GM21390 (cell line): ENCODE results near the gene WNT9A.
A peak's percentile ranks its signal among the peaks of the same experiment; 100 is the strongest.
"Not testable (repeated sequence)": the region's sequence is repeated elsewhere in the genome, so short reads cannot be mapped to it uniquely, and the experiment has no call there.

Experiments used
- ATAC-seq: cut with Tn5 transposase; IDR thresholded peaks from one replicate; pipeline ENCODE4 v1.9.1; 2021; ENCODE audit not compliant: unreplicated experiment

WNT9A gene, protein sequence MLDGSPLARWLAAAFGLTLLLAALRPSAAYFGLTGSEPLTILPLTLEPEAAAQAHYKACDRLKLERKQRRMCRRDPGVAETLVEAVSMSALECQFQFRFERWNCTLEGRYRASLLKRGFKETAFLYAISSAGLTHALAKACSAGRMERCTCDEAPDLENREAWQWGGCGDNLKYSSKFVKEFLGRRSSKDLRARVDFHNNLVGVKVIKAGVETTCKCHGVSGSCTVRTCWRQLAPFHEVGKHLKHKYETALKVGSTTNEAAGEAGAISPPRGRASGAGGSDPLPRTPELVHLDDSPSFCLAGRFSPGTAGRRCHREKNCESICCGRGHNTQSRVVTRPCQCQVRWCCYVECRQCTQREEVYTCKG

DNA sequence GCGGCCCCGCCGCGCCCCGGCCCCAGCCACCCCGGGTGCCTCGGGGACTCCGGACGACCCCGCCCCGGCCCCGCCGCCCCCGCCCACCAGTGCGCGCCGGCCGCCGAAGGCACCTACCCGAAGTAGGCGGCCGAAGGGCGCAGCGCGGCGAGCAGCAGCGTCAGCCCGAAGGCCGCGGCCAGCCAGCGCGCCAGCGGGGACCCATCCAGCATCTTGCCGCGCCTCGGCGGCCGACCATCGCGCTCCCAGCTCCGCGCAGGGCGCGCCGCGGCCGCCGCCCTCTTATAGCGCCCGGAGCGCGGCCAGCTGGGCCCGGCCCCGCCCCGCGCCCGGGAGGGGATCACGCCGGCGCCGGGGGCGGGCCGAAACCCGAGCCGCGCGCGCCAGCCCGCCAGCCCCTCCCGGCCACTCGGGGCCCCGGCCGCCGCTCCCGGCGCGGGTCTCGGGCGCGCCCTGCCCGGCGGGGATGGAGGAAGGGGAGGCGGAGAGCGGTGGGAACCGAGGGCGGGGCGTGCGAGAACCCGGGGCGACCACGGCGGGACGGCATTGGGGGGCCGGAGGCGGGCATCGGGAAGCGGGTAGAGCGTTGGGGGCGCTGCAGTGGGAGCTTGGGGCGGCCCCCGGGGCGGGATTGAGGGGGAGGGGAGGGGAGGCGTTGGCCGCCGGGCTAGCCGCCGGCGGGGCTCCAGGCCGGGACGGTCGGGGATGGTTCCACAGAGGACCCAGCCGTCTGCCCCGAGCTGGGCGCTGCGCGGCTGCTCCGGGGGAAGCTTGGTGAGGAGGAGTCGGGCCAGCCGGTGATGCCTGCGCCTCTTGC, at the start of gene WNT9A:
TSS of gene WNT9A (minus strand) at position 257 of the 817 bp plus-strand sequence. CDS start at position 212, 45 bp downstream.
- ATAC-seq: peak; percentile 53

DNA sequence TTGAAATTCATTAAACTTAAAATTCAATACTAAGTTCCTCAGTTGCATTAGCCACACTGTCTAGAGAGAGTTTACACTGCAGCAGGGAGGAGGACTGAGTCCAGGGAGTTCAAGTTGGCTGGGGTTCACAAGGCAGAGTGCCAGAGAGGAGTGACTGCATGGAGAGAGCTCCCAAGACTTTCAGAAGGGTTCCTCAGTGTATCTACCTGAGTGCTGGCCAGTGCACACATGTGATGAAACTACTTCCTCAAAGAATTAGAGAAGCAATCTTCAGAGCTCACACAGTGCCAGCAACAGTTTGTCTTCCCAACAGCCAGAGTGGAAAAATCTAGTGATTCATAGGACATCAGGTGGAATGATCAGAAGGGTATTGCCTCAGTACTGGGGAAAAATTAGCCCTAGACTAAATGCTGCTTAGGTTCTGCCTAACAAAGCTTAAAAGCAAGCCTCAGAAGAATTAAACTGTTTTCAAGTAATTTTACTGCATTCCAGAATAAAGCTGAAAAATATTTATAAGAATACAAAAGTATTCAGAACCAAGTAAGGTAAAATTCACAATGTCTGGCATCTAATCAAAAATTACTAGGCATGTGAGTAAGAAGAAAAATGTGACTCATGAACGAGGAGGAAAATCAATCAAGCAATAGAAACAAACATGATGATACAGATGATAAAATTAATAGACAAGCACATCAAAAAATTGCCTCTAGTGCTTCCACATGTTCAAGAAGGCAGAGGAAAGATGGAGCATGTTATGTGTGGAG, 48.6 kb upstream of the WNT9A start:
- ATAC-seq: no peak

DNA sequence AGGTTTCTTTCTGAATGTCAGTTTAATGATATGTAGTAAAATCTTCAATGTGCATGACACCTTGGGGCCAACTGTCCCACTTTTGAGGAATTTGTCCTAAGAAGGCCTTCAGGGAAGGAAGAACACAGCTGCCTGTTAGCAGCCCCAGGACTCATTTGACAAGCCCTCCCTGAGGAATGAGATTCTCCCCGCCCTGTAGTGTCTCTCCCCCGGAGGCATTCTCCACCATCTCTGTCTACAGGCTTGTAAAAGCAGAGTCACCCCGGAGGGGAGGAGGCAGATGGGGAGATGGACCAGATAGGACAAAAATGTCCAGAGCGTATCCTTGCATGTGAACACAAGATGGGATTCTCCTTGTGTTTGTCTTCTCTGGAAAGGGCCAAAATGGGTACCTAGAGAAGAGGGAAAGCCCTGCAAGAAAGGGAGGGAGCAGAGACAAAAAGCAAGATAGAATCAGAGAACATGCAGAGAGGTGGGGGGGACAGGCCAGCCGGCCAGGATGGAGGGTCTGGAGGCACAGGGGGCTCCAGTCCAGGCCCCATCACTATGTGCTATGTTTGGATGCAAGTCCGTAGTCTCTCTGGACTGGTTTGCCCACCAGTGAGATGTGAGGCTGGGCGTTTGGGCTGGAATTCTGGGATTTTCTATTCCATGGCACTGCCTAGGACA, 47.0 kb upstream of the WNT9A start:
- ATAC-seq: no peak

DNA sequence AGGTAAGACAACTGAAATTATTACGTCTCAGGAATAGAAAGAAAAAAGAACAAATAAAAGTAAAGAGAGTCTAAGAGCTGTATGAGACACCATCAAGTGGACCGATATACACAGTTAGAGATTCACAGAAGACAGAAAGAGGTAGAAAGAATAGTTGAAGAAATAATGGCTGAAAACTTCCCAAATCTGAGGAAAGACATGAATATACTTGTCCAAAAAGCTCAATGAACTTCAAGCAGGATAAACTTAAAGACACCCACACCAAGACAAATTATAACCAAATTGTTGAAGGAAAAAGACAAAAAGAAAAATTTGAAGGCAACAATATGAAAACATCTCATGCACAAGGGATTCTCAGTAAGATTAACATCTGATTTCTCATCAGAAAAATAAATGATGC, 39.4 kb upstream of the WNT9A start:
- ATAC-seq: no peak

DNA sequence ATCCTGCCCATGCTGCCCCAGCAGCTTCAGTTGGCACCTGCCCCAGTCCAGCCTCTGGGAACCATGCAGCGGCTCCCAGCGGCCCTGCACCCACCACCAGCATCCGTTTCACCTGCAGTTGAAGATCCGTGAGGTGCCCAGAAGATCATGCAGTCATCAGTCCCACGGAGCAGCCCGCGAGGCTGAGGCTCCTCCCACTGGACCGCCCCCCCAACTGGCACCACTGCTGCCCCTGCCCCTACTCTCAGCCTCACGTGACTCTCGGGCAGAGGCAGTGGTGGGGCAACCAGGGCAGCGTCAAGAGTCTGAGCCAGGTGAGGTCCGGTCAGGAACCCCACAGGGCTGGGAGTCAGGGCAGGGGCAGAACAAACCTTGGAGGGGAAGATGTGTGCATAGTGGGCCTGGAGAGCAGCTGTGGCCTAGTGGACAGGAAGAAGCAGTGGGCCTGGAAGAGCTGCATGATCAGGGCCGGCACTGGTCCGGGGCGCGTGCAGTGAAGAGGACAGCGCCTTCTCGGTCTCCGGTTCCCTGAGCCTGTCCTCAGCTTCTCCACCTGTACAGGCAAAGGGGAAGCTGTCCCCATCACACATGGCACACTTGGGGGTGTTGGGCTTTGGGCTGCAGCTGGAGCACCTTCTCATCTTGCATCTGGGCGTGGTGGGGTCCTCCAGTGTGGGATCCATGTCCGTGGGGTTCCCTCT, 28.0 kb upstream of the WNT9A start:
- ATAC-seq: not testable (repeated sequence)

DNA sequence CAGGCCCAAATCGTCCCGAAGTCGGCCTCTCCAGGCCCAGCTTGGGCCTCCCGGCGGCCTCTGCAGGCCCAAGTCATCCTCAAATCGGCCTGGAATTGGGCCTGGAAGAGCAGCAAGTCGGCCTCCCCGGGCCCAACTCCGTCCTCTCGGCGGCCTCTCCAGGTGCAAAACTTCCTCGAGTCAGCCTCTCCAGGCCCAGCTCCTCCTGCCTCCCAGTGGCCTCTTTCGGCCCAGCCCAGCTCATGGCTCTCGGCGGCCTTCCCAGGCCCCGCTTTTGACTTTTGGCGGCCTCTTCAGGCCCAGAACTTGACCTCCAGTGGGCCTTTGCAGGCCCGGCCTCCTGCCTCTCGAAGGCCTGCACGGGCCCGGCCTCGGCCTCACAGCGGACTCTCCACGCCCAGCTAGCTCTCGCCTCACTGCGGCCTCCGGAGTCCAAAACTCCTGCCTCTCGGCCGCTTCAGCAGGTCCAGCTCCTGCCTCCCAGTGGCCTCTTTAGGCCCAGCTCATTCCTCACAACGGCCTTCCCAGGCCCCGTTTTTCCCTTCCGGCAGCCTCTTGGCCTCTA, 26.1 kb upstream of the WNT9A start:
- ATAC-seq: not testable (repeated sequence)

DNA sequence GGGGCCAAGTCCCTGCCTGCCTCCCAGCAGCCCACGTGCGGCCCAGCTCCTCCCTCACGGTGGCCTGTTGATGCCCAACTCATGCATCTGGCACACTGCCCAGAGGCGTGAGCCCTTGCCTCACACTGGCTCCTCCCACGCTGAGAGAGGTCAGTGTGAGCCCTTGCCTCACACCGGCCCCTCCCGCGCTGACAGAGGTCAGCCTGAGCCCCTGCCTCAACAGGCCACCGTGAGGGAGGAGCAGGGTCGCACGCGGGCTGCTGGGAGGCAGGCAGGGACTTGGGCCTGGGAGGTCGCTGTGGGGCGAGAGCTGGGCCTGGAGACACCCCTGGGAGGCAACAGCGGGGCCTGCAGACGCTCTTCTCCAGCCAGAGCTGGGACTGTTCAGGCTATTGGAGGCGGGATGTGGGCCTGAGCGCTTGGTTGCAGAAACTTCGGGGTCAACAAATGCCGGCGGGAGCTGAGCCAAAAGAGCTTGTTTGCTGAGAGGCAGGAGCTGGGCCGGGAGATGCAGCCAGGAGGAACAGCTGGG, 25.2 kb upstream of the WNT9A start:
- ATAC-seq: not testable (repeated sequence)

DNA sequence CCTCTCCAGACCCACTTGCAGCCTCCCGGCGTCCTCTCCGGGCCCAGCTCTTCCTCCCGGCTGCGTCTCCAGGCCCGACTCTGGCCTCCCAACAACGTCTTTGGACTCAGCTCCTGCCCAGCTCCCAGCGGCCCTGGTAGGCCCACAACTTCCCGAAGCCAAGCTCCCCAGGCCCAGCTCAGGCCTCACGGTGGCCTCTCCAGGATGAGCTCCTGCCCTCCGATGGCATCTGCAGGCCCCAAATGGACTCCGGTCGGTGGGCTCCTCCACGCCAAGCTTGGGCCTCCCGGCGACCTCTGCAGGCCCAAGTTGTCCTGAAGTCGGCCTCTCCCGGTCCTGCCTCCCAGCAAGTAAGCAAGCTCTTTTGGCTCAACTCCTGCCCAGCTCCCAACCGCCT, 24.5 kb upstream of the WNT9A start:
- not testable (repeated sequence) for ATAC-seq

DNA sequence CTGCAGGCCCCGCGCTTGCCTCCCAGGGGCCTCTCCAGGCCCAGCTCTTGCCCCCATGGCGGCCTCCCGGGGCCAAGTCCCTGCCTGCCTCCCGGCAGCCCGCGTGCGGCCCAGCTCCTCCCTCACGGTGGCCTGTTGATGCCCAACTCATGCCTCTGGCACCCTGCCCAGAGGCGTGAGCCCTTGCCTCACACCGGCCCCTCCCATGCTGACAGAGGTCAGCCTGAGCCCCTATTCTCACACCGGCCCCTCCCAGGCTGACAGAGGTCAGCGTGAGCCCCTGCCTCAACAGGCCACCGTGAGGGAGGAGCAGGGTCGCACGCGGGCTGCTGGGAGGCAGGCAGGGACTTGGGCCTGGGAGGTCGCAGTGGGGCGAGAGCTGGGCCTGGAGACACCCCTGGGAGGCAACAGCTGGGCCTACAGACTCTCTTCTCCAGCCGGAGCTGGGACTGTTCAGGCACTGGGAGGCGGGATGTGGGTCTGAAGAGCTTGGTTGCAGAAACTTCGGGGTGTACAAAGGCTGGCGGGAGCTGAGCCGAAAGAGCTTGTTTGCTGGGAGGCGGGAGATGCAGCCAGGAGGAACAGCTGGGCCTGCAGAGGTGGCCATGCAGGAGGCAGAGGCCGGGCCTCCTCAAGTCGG, 24.0 kb upstream of the WNT9A start:
- not testable (repeated sequence) for ATAC-seq

DNA sequence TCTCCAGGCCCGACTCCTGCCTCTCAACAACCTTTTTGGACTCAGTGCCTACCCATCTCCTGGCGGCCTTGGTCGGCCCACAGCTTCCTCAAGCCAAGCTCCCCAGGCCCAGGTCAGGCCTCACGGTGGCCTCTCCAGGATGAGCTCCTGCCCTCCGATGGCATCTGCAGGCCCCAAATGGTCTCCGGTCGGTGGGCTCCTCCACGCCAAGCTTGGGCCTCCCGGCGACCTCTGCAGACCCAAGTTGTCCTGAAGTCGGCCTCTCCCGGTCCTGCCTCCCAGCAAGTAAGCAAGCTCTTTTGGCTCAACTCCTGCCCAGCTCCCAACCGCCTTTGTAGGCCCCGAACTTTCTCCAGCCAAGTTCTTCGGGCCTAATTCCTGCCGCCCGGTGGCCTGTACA, 23.5 kb upstream of the WNT9A start:
- ATAC-seq: not testable (repeated sequence)

DNA sequence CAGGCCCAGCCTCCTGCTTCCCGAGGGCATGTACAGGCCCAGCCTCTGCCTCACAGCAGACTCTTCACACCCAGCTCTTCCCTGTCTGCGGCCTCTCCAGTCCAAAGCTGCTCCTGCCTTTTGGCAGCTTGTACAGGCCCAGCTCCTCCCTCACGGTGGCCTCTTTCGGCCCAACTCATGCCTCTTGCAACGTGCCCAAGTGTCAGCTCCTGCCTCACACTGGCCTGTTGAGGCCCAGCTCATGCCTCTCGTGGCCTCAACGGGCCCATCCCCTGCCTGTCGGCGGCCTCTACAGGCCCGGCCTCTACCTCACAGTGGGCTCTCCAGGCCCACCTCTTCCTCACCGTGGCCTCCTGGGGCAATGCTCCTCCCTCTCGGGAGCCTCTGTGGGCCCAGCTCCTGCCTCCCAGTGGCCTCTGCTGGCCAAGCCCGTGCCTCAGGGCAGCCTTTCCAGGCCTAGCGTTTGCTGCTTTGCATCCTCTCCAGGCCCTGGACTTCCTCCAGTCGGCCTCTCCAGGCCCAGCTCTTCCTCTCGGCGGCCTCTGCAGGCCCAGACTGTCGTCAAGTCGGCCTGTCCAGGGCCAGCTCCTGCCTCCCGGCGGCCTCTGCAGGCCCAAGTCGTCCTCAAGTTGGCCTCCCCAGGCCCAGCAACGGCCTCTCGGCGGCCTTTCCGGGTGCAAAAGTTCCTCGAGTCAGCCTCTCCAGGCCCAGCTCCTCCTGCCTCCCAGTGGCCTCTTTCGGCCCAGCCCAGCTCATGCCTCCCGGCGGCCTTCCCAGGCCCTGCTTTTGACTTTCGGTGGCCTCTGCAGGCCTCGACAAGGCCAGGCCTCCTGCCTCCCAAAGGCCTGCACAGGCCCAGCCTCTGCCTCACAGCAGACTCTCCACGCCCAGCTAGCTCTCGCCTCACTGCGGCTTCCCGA, 22.6 kb upstream of the WNT9A start:
- not testable (repeated sequence) for ATAC-seq

DNA sequence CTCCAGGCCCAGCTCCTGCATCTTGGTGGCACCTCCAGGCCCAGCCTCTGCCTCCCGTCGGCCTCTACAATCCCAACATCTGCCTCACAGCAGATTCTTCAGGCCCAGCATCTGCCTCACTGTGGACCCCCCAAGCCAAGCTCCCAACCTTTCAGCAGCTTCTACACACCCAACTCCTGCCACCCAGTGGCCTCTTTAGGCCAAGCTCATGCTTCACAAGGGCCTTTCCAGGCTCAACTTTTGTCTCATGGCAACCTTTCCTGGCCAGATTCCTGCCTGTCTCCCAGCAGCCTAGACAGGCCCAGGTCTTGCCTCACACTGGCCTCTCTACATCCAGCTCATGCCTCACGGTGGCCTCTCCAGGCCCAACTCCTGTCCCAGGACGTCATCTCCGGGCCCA, 20.1 kb upstream of the WNT9A start:
- not testable (repeated sequence) for ATAC-seq

DNA sequence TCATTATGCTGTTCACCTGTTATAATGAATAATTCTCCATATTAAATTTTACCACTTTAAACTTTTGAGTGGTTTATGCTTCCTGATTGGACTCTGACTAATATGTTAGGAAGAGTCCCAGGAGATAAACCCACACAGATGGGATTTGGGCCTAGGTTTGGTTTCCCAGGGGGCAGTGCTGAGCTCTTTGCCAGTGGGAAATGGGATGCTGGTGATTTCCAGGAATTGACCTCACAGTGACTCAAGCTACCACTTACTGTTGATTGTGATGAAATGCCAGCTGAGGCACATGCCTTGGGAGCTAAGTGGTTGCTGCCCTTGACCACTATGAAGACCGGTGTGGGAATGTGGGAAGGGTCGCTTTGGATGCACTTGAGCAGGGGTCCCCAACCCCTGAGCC, 19.0 kb upstream of the WNT9A start:
- ATAC-seq: not testable (repeated sequence)

DNA sequence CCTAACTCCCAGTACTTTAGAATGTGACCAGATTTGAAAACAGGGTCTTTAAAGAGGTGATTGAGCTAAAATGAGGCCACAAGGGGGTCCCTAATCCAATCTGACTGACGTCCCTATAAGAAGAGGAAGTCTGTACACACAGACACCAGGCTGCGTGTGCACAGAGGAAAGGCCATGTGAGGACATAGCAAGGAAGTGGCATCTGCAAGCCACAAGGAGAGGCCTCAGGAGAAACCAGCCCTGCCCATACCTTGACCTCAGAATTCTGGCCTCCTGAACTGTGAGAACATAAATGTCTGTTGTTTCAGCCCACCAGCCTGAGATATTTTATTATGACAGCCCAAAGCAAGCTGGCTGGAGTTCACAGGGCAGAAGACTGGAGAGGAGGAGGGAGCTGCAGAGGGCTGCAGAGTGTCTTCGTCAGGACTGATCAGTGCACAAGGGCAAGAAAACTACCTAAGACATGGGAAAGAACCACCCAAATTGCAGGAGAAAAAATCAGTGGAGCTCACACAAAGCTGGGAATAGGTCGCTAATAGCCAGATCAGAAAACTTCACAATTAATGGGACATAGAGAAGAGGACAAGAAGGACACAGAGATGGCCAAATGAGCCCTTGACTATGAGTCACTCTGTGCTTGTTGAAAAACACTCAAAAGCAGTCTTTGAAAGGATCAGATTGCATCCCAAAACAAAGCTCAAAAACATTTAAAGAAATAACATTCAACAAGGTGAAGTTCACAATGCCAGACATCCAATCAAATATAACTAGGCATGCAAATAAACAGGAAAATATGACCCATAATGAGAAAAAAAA, 14.1 kb upstream of the WNT9A start:
- no peak for ATAC-seq

DNA sequence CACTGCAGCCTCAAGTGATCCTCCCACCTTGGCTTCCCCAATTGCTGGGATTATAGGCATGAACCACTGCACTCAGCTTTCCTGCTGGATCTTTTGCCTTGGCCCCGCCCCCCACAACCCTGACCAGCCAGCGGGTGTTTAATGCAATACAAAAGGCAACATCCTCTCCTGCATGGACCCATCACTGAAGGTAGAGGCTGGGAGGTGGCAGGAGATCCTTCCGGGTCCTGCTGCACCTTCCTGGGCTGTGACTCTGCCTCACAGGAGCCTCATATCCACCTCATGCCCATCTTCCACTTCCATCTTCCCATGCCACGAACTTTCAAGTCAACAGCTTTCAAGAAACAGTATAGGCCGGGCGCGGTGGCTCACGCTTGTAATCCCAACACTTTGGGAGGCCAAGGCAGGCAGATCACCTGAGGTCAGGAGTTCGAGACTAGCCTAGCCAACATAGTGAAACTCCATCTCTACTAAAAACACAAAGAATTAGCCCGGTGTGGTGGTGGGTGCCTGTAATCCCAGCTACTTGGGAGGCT, 11.7 kb upstream of the WNT9A start:
- ATAC-seq: no peak

DNA sequence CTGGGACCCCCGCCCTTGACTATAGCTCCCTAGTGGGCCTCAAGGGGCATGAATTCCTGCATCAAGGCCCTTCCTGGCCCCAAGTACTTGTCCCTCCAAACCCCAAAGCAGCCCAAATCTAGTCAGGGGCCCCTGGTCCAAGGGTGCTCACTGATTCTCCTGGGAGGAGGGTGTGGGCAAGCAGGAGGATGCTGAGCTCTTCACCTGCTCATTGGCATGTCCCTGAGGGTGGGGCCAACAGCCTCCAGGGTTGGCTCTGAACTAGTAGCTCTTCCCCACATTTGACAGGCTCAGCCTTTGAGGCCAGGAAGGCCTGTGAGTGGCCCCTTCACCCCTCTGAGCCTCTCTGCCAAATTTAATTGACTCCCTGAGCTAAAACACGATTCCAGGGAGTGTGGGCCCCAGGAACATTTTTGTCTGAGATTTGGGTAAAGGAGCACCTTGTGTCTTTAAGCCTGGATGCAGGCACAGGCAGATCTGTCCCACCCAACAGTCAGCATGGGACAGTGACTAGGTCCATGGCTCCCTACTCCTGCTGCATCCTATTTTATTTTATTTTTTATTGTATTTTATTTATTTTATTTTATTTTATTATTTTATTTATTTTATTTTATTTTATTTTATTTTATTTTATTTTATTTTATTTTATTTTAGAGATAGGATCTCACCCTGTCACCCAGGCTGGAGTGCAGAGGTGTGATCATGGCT, 11.0 kb upstream of the WNT9A start:
- ATAC-seq: no peak
